Right lobe of liver (tissue), 6 donors: ENCODE measurements around the gene WFIKKN1. TPM values are rescaled to one million over a fixed set of nuclear protein-coding genes. Genes with fewer than 3 reads are reported as not detected.

Experiments used
- ATAC-seq, 4 donors: fragments of 200-7000 bp; cut with Tn5 transposase; one replicate each; pipeline ENCODE4 v1.9.1; 2020; ENCODE audit warnings: mild to moderate bottlenecking in 4 of 4, moderate library complexity in 4 of 4
- DNase-seq, 3 donors: peaks; one replicate each; pipeline ENCODE4 v3.0.0-alpha.2; 2020
- H3K27ac ChIP-seq, 3 donors: fragments of 200-600 bp; one replicate each; pipeline ENCODE4 v1.8.0; 2022
- H3K27me3 ChIP-seq, 2 donors: fragments of 200-600 bp; one replicate each; pipeline ENCODE4 v1.8.0; 2022
- H3K36me3 ChIP-seq, 4 donors: fragments of 200-600 bp; sonication (generic) in 1 of 4; one replicate each; pipeline versions ENCODE4 v1.5.1 to v1.8.0; 2017 to 2022; ENCODE audit warnings: control low read depth in 1 of 4
- H3K4me1 ChIP-seq, 4 donors: fragments of 200-600 bp; sonication (generic) in 1 of 4; one replicate each; pipeline versions ENCODE4 v1.5.1 to v1.8.0; 2017 to 2022; ENCODE audit warnings: control low read depth in 1 of 4
- H3K4me3 ChIP-seq, 3 donors: fragments of 200-600 bp; one replicate each; pipeline ENCODE4 v1.8.0; 2022
- H3K9me3 ChIP-seq, 4 donors: fragments of 200-600 bp; sonication (generic) in 1 of 4; one replicate each; pipeline versions ENCODE4 v1.5.1 to v1.8.0; 2017 to 2022; ENCODE audit warnings: control low read depth in 1 of 4
- POLR2A ChIP-seq: fragments of 450-650 bp; IDR thresholded peaks from one replicate; pipeline ENCODE4 v1.6.1; 2017; ENCODE audit warnings: antibody characterized with exemption, mild to moderate bottlenecking
- WGBS: methylation state at CpG from one replicate; pipeline ENCODE4 v1.1.6; 2018; ENCODE audit warnings: low coverage, low lambda C conversion rate; ENCODE audit not compliant: insufficient coverage; ENCODE audit errors: missing lambda C conversion rate; 5-methylcytosine and 5-hydroxymethylcytosine counted together
- intact Hi-C, 2 donors: fragments of 100-400 bp; cut with DNase I; formaldehyde crosslinking; loops; one replicate each; pipeline versions ENCODE4 v1.11.2 to v1.14.1; 2022
- total RNA-seq, 6 experiments: library from RNA; depleted of rRNA in 2 of 6; stranded (reverse); fragments of >200 nt in 2 of 6; fragmentation: NEBNext Ultra II Directional in 3 of 6; extraction: Animal tissue kit (Norgen Biotek cat#: 25700) in 3 of 6; gene quantifications; one replicate each; pipeline versions ENCODE4 v1.1.0 to v1.2.4, GENCODE V29; 2016 to 2023
- TF ChIP-seq, protein P1 (sequence below), 4 donors: fragments of 200-600 bp in 3 of 4; fragments of 450-650 bp in 1 of 4; IDR thresholded peaks; one replicate each; pipeline versions ENCODE4 v1.5.1 to v1.8.0; 2016 to 2022; ENCODE audit warnings: antibody characterized with exemption in 4 of 4, mild to moderate bottlenecking in 2 of 4
- donor health status: DM: no; HTN: yes; CAD: no.
- donor health status: DM: no; HTN: no; CAD: no.
- donor health status: DM: no; HTN: no; CAD: no.
- donor health status: DM: no; HTN: yes; CAD: no.
- donor health status: DM: no; HTN: yes; CAD: no.

The WFIKKN1 gene
- total RNA-seq, 6 experiments from 2014 or later = 0.43 to 0.70 (median 0.56) TPM

DNA sequence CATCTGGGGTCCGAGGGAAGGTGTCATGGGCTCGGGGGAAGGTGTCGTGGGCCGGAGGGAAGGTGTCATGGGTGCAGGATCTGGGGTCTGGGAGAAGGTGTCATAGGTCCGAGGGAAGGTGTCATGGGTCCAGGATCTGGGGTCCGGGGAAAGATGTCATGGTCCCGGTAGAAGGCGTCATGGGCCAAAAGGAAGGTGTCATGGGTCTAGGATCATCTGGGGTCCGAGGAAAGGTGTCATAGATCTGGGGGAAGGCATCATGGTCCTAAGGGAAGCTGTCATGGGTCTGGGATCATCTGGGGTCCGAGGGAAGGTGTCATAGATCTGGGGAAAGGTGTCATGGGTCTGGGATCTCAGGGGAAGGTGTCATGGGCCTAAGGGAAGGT lies 40.0 kb upstream of the WFIKKN1 start:
- no peaks in the 10 kb centered on the region for H3K36me3 ChIP-seq
- H3K27me3 ChIP-seq = no peaks in the 10 kb centered on the region
- no peaks in the 10 kb centered on the region for H3K9me3 ChIP-seq
- 23% methylated on average over 10 of the region's 10 CpGs for WGBS
- TF ChIP-seq POLR2A = no peak
- TF ChIP-seq, protein P1, sequence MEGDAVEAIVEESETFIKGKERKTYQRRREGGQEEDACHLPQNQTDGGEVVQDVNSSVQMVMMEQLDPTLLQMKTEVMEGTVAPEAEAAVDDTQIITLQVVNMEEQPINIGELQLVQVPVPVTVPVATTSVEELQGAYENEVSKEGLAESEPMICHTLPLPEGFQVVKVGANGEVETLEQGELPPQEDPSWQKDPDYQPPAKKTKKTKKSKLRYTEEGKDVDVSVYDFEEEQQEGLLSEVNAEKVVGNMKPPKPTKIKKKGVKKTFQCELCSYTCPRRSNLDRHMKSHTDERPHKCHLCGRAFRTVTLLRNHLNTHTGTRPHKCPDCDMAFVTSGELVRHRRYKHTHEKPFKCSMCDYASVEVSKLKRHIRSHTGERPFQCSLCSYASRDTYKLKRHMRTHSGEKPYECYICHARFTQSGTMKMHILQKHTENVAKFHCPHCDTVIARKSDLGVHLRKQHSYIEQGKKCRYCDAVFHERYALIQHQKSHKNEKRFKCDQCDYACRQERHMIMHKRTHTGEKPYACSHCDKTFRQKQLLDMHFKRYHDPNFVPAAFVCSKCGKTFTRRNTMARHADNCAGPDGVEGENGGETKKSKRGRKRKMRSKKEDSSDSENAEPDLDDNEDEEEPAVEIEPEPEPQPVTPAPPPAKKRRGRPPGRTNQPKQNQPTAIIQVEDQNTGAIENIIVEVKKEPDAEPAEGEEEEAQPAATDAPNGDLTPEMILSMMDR (IDR thresholded peaks at IDR 0.05) = no peak
- H3K4me3 ChIP-seq = peak overlapping the region; percentile 79 to 90 (median 82)
- no peak overlapping the region for H3K27ac ChIP-seq
- H3K4me1 ChIP-seq = peaks cover 0 to 66% (median 33%) of the 10 kb centered on the region in 4 donors
- no peak for ATAC-seq
- DNase-seq = no peak
- intact Hi-C loops = no loop called here

DNA sequence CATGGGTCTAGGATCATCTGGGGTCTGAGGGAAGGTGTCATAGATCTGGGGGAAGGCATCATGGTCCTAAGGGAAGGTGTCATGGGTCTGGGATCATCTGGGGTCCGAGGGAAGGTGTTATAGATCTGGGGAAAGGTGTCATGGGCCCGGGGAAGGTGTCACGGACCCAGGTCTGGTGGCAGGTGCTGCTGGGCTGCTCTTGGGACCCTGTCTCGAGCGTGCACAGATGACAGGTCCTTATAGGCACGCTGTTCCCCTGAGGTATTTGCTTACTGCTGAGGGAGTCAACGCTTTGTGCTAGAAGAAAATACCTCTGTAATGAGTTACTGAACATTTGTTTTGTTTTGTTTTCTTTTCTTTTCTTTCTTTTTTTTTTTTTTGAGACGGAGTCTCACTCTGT lies 39.6 kb upstream of the WFIKKN1 start:
- Histone ChIP-seq H3K9me3 (no peaks in the 10 kb centered on the region), H3K27ac (no peak overlapping the region), H3K36me3 (no peaks in the 10 kb centered on the region), H3K4me1 (peaks cover 0 to 66% (median 33%) of the 10 kb centered on the region in 4 donors), H3K27me3 (no peaks in the 10 kb centered on the region), H3K4me3 (peak overlapping the region in 2 of 3 donors; percentile 82 to 90)
- intact Hi-C loops = no loop called here
- ATAC-seq (no peak), DNase-seq (no peak)
- TF ChIP-seq, protein P1 (IDR thresholded peaks at IDR 0.05) = no peak
- no peak for TF ChIP-seq POLR2A
- 31% methylated on average over 3 of the region's 8 CpGs for WGBS

DNA sequence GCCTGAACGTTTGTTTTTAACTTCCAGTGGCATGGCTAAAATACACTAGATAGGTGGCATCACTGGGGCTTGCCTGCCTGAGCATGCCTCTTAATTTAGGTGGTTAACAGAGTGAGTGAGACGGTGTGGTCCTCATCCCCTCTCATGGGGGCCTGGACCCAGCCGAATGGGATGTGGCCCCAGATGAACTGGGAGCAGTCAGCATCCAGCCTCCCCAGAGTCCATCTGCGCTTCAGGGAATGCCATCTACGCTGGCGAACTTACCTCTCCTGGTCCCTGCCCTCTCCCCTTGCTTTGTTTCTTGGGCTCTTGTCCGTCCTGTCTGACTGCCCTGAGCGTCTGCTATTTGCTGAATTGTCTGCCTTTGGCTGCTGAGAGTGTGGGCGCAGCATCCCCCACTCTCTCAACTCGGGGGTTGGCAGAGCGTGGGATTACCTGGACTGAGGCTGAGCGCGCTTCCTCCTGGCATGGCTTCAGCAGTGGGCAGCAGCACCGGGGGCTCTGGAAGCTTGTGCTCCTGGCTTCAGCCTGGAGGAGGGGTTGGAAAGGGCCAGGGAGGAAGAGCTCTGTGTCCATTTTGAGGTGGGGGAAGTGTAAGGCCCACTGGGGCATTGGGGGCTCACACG lies 38.8 kb upstream of the WFIKKN1 start:
- no peaks in the 10 kb centered on the region for H3K36me3 ChIP-seq
- ATAC-seq = no peak
- peak overlapping the region in 1 of 3 donors; percentile 20 for H3K4me3 ChIP-seq
- H3K4me1 ChIP-seq = peaks cover 0 to 62% (median 34%) of the 10 kb centered on the region in 4 donors
- H3K27me3 ChIP-seq = no peaks in the 10 kb centered on the region
- peak overlapping the region; percentile 59 to 80 (median 65) for H3K27ac ChIP-seq
- intact Hi-C loops = no loop called here
- H3K9me3 ChIP-seq = no peaks in the 10 kb centered on the region
- TF ChIP-seq POLR2A = no peak
- TF ChIP-seq, protein P1 (IDR thresholded peaks at IDR 0.05) = no peak
- 59% methylated on average over 4 of the region's 15 CpGs for WGBS
- DNase-seq = no peak

DNA sequence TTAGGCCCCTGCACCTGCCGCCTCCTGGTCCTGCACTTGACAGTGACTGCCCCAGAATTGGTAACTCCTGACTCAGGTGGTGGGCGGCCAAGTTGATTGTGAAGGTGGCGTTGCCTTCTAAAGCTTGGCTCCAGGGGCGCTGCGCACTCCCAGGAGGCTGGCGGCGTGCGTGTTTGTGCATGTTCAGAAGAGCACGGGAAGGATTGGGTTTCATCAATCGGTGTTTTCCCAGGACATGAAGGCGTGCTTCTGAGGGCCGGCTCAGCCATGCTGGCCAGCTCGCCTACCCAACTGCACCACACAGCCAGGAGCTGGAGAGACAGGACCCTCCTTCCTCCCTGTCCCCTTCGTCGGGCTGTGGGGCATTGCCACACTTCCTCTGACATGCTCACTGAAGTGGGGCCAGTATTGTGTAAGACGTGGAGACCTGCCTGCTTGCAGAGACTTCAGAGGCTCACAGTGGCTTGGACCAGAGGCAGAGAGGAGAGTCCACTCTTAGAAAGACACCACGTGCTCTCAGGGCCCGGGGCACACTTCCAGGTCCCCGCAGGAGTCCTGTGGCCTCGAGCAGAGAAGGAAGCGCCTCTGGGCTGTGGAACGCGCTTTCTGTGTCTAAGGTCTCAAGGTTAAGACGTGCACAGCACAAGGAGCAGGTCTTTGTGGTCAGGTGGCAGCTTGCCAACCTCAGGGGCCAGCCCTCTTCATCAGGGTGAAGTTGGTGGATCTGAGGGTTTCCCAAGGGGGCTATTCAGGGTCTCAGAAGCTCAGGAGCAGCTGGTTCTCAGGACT lies 38.1 kb upstream of the WFIKKN1 start:
- Histone ChIP-seq H3K4me1 (peaks cover 0 to 56% (median 31%) of the 10 kb centered on the region in 4 donors), H3K9me3 (no peaks in the 10 kb centered on the region), H3K27me3 (no peaks in the 10 kb centered on the region), H3K27ac (peak overlapping the region; percentile 59 to 80 (median 65)), H3K4me3 (peak overlapping the region in 1 of 3 donors; percentile 20), H3K36me3 (no peaks in the 10 kb centered on the region)
- WGBS = 21% methylated on average over 11 of the region's 24 CpGs
- intact Hi-C loops = no loop called here
- ATAC-seq = peak; percentile 3 to 32 (median 17)
- TF ChIP-seq, protein P1 (IDR thresholded peaks at IDR 0.05) = peak in 3 of 4 donors; percentile 19 to 26 (median 23)
- TF ChIP-seq POLR2A = peak; percentile 26
- peak; percentile 66 to 89 (median 86) for DNase-seq
